PC-9 (cell line): Measurements from ENCODE around the gene FAM81A. TPM values are rescaled to one million over a fixed set of nuclear protein-coding genes. Genes with fewer than 3 reads are reported as not detected.

Experiments
- BruUV-seq: library from RNA; stranded (reverse); fragments of 400-500 nt; replicated peaks from 2 replicates; lab custom pipeline; 2021; lab: Mats Ljungman, UMichigan
- CTCF ChIA-PET: fragments of 300-600 bp; sonication (Branson Sonifier 250); formaldehyde crosslinking; loops from one replicate; lab custom pipeline; 2022; ENCODE audit warnings: antibody characterized with exemption; lab: Charles Lee
- POLR2A ChIA-PET: fragments of 300-600 bp; sonication (Branson Sonifier 250); formaldehyde crosslinking; loops from one replicate; lab custom pipeline; 2022; ENCODE audit warnings: antibody characterized with exemption; ENCODE audit not compliant: unreplicated experiment; lab: Charles Lee
- DNase-seq, 2 experiments: peaks; one replicate each; pipeline versions ENCODE4 v3.0.0 to v3.0.0-alpha.2; 2015 to 2022; ENCODE audit warnings: mixed read lengths in 1 of 2
- H2AFZ ChIP-seq: fragments of 200-600 bp; sonication (generic); 2 replicates; pipeline ENCODE4 v1.8.1; 2017; ENCODE audit warnings: antibody characterized with exemption
- H3F3A ChIP-seq: fragments of 200-600 bp; sonication (generic); 2 replicates; pipeline ENCODE4 v1.8.1; 2017; ENCODE audit warnings: antibody characterized with exemption, mild to moderate bottlenecking, low read depth; ENCODE audit not compliant: insufficient read depth
- H3K27ac ChIP-seq: fragments of 200-600 bp; sonication (generic); 2 replicates; pipeline ENCODE4 v1.6.1; 2016; ENCODE audit warnings: mixed run types
- H3K27me3 ChIP-seq: fragments of 200-600 bp; sonication (generic); 2 replicates; pipeline ENCODE4 v1.6.1; 2016; ENCODE audit warnings: low read depth, mixed run types; ENCODE audit not compliant: insufficient read depth
- H3K36me3 ChIP-seq: fragments of 200-600 bp; sonication (generic); 2 replicates; pipeline ENCODE4 v1.6.1; 2016; ENCODE audit warnings: low read depth, mixed run types
- H3K4me1 ChIP-seq: fragments of 200-600 bp; sonication (generic); replicated peaks from 2 replicates; pipeline ENCODE4 v1.6.1; 2016; ENCODE audit warnings: mixed run types; ENCODE audit not compliant: insufficient read depth
- H3K4me2 ChIP-seq: fragments of 200-600 bp; sonication (generic); 2 replicates; pipeline ENCODE4 v1.6.1; 2017; ENCODE audit warnings: mixed run types
- H3K4me3 ChIP-seq: fragments of 200-600 bp; sonication (generic); 2 replicates; pipeline ENCODE4 v1.6.1; 2016; ENCODE audit warnings: mixed run types
- H3K79me2 ChIP-seq: fragments of 200-600 bp; sonication (generic); 2 replicates; pipeline ENCODE4 v1.6.1; 2017; ENCODE audit warnings: low read depth, mixed run types
- H3K9me2 ChIP-seq: fragments of 200-600 bp; sonication (generic); 2 replicates; pipeline ENCODE4 v1.8.1; 2017; ENCODE audit warnings: mild to moderate bottlenecking; ENCODE audit not compliant: insufficient read depth
- H3K9me3 ChIP-seq: fragments of 200-600 bp; sonication (generic); 2 replicates; pipeline ENCODE4 v1.8.1; 2016; ENCODE audit warnings: low read depth; ENCODE audit not compliant: insufficient read depth
- H4K20me1 ChIP-seq: fragments of 200-600 bp; sonication (generic); 2 replicates; pipeline ENCODE4 v1.8.1; 2017; ENCODE audit not compliant: insufficient read depth
- CTCF ChIP-seq: fragments of 200-600 bp; sonication (generic); conservative IDR thresholded peaks from 2 replicates; pipeline ENCODE4 v1.6.1; 2017; ENCODE audit warnings: mixed run types, antibody characterized with exemption, mild to moderate bottlenecking, moderate library complexity
- EZH2 ChIP-seq: fragments of 200-600 bp; sonication (generic); IDR thresholded peaks from 2 replicates; pipeline ENCODE4 v1.8.0; 2017; ENCODE audit warnings: antibody characterized with exemption, low read depth
- intact Hi-C: fragments of 100-400 bp; cut with micrococcal nuclease; formaldehyde crosslinking; loops from one replicate; pipeline ENCODE4 v1.10.0; 2022; ENCODE audit not compliant: unreplicated experiment
- total RNA-seq: library from RNA; stranded (reverse); gene quantifications from 2 replicates; pipeline ENCODE4 v1.2.3, GENCODE V29; 2021

The FAM81A gene
- total RNA-seq, 1 experiment from 2014 or later: 7.0 TPM

- POLR2A ChIA-PET: no interaction called here
Observed at GRCh38 chr15:59556380-59556779, 118.4 kb downstream of the FAM81A start.

GRCh38 chr15:59557581-59557980 is 119.6 kb downstream of the FAM81A start:
- DNase-seq: no peak
- Histone ChIP-seq H3K79me2 (no peaks in the 10 kb centered on the region), H3K9me3 (no peaks in the 10 kb centered on the region), H3K36me3 (no peaks in the 10 kb centered on the region), H3F3A (peaks cover 12% of the 10 kb centered on the region; the same call in 1 of the 2 replicates), H2AFZ (no peak overlapping the region), H3K27me3 (no peaks in the 10 kb centered on the region), H3K4me1 (peaks cover 33% of the 10 kb centered on the region), H3K9me2 (no peaks in the 10 kb centered on the region), H4K20me1 (no peaks in the 10 kb centered on the region), H3K4me2 (no peak overlapping the region), H3K27ac (no peak overlapping the region), H3K4me3 (no peak overlapping the region)
- BruUV-seq: no TSS peak
- TF ChIP-seq CTCF (no peak), EZH2 (no peak)
- ChIA-PET CTCF (no interaction called here), POLR2A (no interaction called here)
- intact Hi-C loops: no loop called here

More at GRCh38 chr15:59556380-59556779, 118.4 kb downstream of the FAM81A start:
- no peak overlapping the region for H2AFZ ChIP-seq
- peaks cover 36% of the 10 kb centered on the region for H3K4me1 ChIP-seq
- CTCF ChIA-PET: interaction anchor here (0.7 kb wide), 1 partner anchor 18 kb away, joined by 3 read pairs; no protein-coding TSS in a partner anchor
- no peaks in the 10 kb centered on the region for H3K27me3 ChIP-seq
- DNase-seq: no peak
- TF ChIP-seq EZH2 (no peak), CTCF (no peak)
- H3K79me2 ChIP-seq: no peaks in the 10 kb centered on the region
- no peaks in the 10 kb centered on the region for H3K9me2 ChIP-seq
- no peak overlapping the region for H3K27ac ChIP-seq
- H4K20me1 ChIP-seq: no peaks in the 10 kb centered on the region
- BruUV-seq: no TSS peak
- no peak overlapping the region for H3K4me2 ChIP-seq
- intact Hi-C loops: no loop called here
- no peaks in the 10 kb centered on the region for H3K36me3 ChIP-seq
- H3K4me3 ChIP-seq: no peak overlapping the region
- H3K9me3 ChIP-seq: no peaks in the 10 kb centered on the region
- peaks cover 12% of the 10 kb centered on the region; the same call in 1 of the 2 replicates for H3F3A ChIP-seq

- no peaks in the 10 kb centered on the region for H3K27me3 ChIP-seq
- no peak overlapping the region for H3K27ac ChIP-seq
- H3K36me3 ChIP-seq: no peaks in the 10 kb centered on the region
- ChIA-PET CTCF (no interaction called here), POLR2A (interaction anchor here (0.7 kb wide), 1 partner anchor 180 kb away, joined by 4 read pairs; no protein-coding TSS in a partner anchor)
- peaks cover 28% of the 10 kb centered on the region for H3K4me1 ChIP-seq
- no peak overlapping the region for H3K4me2 ChIP-seq
- no peak for DNase-seq
- H3F3A ChIP-seq: peaks cover 6% of the 10 kb centered on the region; the same call in 1 of the 2 replicates
- no peak overlapping the region for H3K4me3 ChIP-seq
- intact Hi-C loops: no loop called here
- no peaks in the 10 kb centered on the region for H4K20me1 ChIP-seq
- TF ChIP-seq CTCF: no peak
- no peak for TF ChIP-seq EZH2
- no TSS peak for BruUV-seq
- H3K9me3 ChIP-seq: no peaks in the 10 kb centered on the region; the same call in 1 of the 2 replicates
- H3K79me2 ChIP-seq: no peaks in the 10 kb centered on the region
- H3K9me2 ChIP-seq: no peaks in the 10 kb centered on the region
- no peak overlapping the region for H2AFZ ChIP-seq
Observed at GRCh38 chr15:59558851-59559250, 120.9 kb downstream of the FAM81A start.
